HCEC 1CT (cell line): Measurements from ENCODE around the gene BCL11A.

ENCODE experiments used
- DNase-seq: peaks from one replicate; pipeline ENCODE4 v3.0.0-alpha.2; 2017

The BCL11A gene

DNA sequence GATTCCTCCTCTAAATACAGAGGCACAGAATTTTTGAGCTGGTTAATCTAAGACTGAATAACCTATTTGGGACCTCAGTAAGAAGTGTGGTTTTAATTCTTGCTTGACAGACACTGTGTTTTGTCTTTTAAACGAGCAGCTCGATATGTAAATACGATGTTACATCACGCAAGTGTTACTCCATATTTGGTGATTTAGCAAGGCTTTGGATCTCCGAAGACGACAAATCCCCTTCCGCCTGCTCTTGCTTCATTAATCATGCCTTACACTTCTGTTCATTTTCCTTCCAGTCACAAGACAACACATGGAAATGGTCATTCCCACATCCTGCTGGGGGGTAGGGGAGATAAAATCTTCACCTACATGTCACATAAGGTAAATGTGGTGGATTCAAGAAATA lies 9.4 kb downstream of the BCL11A start:
- DNase-seq: no peak

DNA sequence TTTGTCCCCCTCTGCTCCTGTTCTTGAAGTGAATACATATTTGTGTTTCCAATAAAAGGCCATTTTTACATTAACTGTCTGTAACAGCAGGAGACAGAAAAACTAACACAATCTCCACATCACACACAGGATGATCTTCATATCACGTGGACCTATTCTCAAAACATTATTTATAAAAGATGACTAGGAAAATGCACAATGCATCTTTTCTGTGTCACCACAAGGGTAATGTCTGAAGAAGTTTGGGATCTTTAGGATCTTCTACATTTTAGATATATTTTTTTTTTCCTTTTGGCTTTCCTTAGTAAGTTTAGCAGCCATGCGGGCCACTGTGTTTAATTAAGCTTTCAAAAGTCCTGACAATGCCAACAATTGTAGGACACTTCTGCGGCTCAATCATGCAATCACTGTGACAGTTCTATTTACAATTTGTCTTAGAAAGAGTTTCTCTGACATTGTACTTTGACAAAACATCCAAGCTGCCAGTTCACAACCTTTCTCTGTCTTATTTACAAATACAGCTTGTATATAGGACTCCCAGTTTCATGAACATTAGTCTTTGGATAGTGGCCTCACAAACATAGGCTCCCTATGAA lies 12.3 kb downstream of the BCL11A start:
- DNase-seq: no peak

DNA sequence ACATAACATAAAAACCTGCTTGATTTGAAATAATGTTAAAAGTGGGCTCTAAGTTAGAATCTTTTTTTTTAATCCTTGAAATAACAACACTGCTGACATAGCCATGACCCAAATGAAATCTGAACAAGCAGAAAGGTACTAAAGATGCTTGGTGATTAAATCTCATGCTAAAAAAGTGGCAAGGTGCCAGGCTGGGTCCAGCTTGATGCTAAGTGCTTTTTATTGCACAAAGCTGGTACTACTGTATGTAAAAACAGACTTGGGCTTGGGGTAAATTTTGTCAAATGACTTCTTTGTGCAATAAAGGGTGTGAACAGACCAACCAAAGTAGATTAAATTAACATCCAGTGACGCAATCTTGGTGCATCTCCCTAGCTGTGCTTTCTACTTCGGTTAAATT lies 13.4 kb downstream of the BCL11A start:
- DNase-seq: no peak

DNA sequence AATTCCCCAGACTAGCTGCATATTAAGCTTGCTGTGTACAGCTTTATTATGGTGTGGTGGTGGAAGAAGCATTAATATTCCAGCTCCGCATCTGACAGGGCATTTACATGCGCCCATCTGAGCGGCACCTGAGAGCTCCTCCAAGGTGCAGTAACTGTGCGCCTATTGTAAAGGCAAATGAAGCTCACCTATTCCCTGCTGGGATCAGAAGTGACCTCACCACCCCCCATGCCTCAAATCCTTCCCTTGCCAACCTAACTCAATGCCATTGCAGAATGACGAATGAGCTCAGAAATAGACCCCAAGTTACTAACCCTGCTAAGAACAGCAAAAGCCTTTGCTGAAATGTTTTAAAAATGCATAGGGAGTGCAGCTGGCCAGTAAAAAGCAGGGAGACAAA lies 14.3 kb downstream of the BCL11A start:
- no peak for DNase-seq

DNA sequence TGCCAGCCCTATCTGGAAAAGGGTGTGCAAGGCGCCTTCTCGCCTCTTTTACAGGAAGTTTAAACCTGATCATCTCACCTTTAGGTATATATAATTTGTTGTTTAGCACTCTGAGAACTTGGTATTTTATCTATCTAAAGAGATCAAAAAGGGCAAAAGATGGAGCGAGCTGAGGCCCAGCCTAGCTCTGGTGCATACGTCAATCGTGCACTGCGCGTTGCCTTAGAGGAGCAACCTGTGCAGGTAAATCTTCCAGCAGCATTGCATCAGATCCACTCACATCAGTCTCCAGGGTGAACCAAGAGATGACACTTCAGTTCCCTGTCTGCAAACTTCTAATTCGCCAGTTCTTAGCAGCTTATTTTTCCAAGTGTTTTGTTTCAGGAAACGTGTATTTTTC lies 15.4 kb downstream of the BCL11A start:
- no peak for DNase-seq

DNA sequence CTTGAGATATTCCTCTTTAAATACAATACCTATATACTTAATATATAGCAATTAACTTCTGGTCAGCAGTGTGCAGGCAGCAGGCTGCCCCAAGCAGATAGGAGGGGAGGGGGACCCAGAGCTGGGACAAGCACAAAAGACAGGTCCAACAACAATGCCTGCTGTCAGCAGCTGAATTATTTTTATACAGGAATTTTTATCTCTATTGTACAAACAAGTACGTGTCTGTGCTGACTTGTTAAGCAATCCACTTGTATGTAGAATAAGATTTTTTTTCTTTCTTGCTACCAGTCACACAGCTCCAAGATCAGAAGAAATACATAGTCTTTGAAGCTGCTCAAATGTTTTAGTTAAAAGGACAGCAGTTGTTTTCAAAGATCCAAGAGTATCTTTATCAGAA lies 16.7 kb downstream of the BCL11A start:
- no peak for DNase-seq

DNA sequence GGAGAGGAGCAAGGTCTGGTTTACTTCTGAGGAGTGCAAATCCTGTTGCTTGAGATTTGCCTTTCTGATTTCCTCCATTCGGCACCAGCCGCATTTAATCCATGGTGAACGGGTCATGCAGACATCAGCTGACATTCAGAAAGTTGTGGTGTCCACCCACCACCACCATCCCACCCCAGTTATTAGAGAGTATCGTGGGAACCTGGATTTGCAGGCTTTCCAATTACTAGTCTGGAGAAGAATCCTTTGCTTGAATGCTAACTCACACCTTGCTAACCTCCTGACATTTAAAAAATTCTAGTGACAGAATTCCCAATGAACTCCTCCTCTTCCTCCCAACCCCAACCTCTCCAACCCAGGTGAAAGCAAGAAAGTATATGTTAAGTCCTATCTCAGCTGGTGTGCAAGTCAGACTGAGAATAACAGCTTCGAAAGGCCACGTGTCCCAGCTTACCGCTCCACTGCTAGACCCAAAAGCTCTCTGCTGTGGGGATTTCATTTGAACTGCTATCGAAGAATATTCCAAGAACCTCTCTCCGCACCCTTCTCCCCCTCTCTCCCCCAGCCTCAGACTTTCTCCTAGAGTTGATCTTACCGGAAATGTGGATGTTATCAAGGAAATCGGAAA lies 17.7 kb downstream of the BCL11A start:
- no peak for DNase-seq

DNA sequence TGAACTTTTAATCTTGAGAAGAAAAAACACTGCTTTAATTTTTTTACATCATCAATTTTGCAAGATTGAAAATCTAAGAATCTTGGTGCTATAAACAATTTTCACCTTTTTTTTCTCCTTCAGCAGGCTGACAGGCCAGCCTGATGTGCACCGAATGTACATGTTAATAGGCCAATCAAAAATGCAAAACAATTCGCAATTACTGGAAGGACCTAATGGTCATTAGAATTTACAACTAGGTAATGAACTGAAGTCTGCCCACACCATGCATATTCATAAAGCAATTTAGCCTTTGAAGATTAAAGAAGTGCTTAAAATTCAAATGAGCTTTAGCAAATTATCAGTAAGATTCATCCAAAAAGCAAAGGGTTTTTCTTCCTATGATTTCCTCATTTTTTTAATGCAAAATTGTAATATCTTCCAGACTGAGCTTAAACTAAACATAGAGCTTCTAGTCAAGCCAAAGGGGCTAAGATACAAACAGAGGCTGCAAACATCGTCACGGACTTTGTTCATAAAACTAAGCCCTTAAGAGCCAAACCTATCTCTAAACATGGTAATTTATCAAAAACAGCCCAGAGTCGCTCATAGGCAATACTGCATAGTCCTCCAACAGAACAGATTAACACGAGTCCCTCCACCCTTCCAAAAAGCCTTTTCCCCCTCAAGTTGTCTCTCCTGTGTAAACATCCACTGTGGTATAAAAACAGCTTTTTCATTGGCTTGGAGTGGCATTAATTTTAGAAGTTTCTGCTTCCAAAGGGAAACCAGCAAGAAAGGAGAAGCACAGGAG lies 18.4 kb downstream of the BCL11A start:
- DNase-seq: no peak

DNA sequence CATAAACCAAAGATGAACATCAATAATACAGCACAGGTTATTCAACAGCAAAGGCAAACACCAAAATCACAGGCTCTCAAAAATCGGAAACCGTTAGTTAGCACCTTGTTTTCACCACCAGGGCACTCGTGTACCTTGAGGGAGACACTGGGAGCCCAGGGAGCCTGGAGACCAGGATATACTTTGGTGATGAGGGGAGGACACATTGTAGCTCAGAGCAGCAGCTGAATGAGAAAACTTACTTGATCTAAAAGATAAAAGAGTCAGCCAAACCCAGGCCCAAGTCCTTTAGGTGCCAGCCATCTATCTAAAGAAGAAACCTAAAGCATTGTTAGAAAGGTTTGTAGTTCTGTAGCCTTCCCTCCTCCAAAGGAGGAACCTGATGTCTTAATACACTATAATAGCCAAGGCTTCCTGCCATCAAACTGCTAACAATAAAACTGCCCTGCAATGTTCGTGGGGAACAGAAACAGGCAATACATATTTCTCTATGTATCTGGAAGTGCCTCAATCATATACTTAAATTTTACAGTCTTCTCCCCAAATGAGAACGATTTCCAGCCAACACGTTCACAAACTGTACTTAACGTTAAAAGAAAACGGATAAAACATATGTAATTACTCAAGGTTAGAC lies 19.3 kb downstream of the BCL11A start:
- no peak for DNase-seq

DNA sequence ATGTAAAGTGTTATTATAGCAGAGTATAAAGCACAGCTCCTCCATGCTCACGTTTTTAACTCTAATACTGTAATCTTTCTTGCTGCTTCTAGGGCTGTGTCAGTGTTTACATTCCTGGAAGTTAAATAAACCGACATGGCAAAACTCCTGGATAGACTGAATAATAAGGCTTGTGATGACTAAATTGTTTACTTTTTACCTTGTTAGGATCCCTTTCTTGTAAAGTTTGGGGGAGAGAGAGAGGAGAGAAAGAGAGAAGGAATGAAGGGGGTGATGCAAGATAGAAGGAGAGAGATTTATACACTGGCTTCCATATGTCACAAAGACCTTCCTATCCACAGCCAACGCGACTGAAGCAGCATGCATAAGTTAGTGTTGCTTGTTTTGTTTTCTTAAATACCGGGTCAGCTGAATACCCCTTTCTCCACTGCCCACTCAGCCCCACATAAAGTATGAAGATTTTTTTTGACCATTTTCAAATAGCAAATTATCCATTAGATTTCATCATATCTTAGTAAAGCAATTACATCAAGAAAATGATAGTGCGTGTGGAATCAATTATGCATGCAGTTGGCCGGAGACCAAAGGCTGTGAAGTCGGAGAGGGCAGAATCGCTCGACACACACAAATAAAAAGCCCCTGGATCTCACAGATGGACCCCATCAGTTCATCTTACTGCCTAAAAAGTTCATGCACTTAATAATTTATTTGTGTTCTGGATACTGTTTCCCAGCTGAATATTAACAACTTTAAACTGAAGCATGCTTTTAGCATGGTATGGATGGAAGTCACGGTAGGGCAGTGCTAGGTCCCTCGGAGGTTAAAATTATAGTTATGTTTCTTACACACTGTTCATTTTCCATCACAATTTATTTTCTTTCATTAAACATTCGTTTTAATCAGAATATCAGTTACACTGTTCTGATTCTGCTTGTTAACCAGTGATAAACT lies 20.1 kb downstream of the BCL11A start:
- DNase-seq: no peak

DNA sequence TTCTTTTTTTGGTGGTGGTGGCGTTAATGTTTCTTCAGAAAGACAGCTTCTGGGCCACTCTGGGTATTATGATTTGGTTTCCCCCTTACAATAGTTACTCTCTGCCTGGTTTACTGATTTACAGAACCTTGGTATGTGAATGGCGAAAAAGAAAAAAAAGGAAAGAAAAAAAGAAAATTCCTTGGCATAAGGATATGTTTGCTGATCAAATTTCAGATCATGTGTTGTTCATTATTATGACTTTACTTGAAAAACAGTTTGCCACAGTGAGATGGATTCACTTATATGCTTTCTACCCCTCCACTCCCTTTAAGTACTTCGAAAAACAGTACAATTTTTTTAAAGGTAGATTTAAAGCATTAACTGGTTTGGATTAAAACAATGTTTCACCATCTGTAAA lies 21.0 kb downstream of the BCL11A start:
- no peak for DNase-seq

DNA sequence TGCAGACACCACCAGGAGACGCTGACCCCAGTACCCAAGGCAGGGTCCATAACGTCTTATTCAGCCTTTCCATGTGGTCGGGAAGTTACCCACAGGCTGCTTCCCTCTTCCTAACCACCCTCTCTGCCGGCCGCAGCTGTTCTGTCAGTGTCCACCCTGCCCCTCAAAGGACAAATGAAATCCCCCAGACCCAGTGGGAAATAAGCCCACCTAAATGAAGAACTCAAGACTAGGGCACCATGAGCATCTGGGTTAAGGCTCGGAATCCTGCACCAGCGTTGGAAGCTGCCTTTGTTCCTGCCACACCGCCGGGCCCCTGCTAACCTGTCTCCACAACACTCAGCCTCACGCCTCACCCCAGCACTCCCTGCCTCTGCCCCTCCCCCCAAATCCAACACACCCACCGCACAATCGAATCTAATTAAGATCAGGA lies 21.7 kb downstream of the BCL11A start:
- no peak for DNase-seq

DNA sequence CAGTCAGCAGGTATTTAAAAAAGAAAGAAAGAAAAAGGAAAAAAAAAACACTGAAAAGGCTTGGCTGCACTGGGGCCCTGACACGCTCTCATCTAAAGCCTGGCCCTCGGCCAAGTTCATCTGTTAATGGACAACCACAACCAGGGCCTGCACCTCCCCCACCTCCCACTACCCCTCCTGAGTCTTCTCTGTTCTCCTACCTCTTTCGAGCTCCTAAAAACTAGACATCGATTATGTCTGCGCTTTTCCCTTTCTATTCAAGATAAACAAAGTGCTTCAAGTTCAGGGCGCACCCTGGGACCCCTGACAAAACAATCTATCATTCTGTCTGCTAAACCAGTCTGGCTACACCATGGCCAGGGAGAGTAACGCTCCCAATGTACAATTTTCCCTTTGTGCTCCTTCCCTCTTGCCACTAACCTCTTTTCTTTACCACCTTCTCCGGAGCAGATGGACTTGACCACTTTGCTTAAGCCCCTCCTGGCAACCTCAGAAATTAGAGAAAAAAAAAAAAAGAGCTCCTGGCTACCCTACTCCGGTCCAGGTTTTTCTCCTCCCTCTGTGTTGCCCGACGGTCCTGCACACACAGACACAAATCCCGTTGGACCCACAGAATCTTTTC lies 22.7 kb downstream of the BCL11A start:
- no peak for DNase-seq

DNA sequence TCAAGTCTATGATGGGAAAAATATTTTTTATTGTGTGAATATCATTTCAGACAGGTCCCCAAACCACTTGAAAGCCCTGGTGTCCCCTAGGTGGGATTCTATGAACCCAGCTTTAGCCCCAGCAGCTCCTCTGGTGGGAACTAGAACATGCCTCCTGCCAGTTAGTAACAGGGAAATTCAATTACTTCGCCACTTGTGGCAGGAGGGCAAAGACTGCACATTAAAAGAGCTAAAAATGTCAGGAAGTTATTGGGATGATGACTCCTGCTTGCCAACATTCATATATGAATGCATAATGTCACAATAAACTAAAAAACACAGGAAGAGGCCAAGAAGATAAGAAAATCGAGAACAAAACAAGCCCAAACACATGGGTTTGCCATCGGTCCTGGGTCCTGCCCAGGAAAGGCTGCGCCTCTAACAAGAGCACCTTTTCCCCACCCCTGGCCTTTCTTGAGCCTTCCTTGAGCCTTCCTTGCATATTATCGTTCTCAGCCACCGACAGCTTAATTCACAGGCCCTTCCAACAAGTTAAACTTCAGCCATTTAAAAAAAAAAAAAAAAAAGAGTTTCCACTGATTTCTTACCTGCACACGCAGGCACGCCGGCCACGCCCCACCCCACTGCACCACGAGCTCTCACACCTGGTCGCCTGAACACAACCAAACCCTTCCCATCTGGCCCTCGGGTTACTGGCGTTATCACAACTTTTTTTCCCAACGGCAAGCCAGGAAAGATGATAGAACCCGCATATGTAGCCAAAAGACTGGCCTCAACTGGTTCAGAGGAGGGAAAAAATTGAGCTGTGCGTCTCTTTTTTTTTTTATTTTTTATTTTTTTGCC lies 23.4 kb downstream of the BCL11A start:
- DNase-seq: no peak

DNA sequence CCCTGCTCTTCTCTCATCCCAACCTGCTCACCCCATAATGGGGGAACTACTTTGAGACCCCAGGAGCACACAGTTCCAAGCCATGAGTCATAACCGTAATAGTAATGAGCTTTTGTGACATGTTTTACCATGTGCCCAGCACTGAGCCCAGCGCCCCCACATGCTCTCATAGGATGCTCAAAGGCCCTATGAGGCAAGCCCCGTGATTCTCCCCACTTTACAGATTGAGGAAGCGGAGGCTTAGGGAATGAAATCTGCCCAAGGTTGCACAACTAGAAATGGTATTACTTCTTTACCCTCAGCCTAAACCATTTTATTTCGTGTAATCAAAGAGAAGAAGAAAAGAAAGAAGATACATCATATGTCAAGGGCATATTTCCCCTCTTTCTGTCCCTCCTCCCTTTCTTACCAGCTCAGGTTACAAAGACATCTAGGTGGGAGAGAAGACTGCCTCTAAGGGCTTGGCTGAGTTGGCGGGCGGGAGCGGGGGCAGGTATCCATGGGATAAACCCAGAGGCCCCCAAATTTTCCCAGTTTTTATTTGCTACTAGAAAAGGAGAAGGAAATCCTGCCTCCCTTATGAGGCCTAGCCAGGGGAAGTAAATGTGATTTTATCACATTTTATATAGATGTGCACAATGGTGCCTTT lies 24.2 kb downstream of the BCL11A start:
- no peak for DNase-seq

DNA sequence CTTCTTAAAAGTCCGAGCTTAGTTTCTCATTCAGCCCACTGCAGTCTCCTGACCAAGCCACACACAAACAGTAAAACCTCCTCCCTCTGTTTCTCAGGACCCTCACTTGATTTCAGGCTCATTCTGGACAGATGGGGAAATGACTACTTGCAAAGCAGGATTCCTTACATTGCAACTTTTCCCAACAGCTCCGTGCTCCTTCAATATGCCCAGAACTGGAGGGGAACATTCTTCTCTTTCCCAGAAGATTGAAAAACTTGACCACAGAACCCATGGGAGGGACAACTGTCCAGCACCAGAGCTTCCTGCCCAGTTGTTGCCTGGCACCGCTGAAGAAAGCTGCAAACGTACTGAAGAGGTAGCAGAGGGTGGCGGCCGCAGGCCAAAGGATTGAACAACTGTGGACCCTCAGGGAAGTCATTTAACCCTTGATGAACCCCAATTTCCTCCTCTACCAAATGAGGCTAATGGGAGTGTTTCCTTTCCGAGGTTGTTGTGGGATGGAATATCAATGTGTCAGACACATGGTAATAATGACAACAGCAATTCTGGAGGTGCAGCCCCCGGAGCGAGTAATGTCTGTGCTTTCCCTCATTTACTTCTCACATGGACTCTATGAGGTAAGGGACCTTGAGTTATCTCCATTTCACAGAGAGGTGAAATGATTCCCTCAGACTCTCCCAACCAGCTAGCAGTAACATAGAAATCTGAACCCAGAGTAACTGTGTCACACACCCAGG lies 25.0 kb downstream of the BCL11A start:
- no peak for DNase-seq

DNA sequence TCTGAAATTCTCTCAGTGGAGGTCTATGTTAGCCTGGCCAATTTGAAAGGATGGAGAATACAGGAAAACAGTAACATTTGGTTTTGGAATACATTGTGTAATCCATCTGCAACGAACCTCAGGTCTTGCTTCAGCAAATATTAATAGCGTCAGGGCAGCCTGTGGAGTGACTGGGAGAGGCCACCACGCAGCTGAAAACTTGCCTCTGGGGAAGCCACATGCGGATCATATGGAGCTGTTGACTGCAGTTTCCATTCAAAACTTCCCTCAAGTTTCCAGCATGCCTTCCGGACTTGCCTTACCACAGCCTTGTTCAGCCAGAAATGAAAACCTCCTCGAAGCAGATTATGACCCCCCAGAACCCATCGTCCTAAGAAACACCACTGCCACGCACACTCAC lies 25.7 kb downstream of the BCL11A start:
- DNase-seq: no peak

DNA sequence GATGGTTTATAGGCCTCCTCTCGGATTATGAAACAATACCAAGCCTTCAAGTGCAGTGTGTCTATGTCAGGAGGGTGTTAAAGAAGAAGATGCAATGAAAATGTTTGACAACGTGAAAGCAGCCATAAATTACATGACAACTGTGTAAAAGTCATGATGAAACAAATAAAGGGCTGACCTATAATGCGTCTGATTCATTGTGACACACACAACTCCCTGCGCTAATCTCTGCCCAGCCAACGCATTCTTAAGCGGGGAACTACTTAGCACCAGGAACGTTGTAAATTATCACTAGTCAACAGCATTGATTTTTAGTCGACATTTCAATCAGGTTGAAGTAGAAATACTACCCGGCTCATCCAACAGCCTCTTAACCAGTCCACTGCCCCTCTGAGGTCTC lies 26.8 kb downstream of the BCL11A start:
- DNase-seq: no peak

DNA sequence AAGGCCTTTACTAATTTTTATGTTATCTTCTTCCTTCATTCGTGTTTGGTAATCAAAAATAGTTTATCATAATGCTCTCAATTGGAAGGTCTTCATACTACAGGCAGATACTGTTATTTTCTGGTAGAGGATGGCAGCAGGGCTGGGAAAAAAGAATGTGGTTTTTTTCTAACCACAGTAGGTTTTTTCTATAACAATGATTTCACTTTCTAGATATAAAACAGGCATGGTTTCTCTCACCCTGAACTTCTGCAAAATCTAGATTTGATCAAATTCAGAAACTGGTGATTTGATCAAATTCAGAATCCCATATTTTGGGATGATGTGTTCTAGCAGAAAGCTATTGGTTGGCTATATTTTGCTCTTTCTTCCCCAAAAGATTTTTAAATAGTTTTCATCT lies 27.6 kb downstream of the BCL11A start:
- DNase-seq: no peak

DNA sequence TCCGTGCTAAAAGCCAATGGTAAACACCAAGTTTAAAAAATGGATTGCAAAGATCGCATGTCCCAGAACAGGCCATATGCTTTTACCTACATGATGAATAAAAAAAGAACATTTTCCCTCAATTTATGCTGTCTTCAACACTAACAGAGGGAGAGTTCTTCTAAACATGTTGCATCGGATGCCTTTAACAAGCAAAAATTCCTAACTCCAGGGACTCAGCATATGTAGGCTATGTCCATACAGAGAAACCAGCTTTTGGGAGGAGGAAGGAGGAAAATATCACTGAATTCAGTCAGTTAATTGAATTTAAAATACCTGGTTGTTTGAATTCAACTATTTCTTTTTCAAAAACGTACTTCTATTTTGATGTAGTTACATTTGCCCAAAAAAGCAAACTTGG lies 28.6 kb downstream of the BCL11A start:
- no peak for DNase-seq
